Parathyroid adenoma (tissue), 2 donors: ENCODE data around the gene SLC7A10.

ENCODE experiments used
- H2AFZ ChIP-seq: fragments of 300-600 bp; sonication (generic); one replicate; pipeline ENCODE4 v1.7.0; 2017; ENCODE audit warnings: antibody characterized with exemption, mild to moderate bottlenecking
- H3K27ac ChIP-seq: fragments of 300-600 bp; sonication (generic); one replicate; pipeline ENCODE4 v1.7.0; 2017
- H3K27me3 ChIP-seq: fragments of 300-600 bp; sonication (generic); one replicate; pipeline ENCODE4 v1.7.0; 2017; ENCODE audit warnings: low read length; ENCODE audit not compliant: control insufficient read depth, insufficient read depth
- H3K36me3 ChIP-seq: fragments of 300-600 bp; sonication (generic); one replicate; pipeline ENCODE4 v1.7.0; 2017; ENCODE audit warnings: low read length; ENCODE audit not compliant: control insufficient read depth, insufficient read depth
- H3K4me1 ChIP-seq: fragments of 300-600 bp; sonication (generic); one replicate; pipeline ENCODE4 v1.7.0; 2017; ENCODE audit warnings: control low read depth
- H3K4me2 ChIP-seq: fragments of 300-600 bp; sonication (generic); one replicate; pipeline ENCODE4 v1.7.0; 2017; ENCODE audit warnings: low read length
- H3K4me3 ChIP-seq: fragments of 300-600 bp; sonication (generic); one replicate; pipeline ENCODE4 v1.7.0; 2017; ENCODE audit warnings: low read depth, low read length
- H3K79me2 ChIP-seq: fragments of 300-600 bp; sonication (generic); one replicate; pipeline ENCODE4 v1.7.0; 2017; ENCODE audit warnings: control low read depth
- H3K9ac ChIP-seq: fragments of 300-600 bp; sonication (generic); one replicate; pipeline ENCODE4 v1.7.0; 2017; ENCODE audit warnings: mild to moderate bottlenecking
- H3K9me3 ChIP-seq: fragments of 300-600 bp; sonication (generic); one replicate; pipeline ENCODE4 v1.7.0; 2017; ENCODE audit warnings: low read length; ENCODE audit not compliant: control insufficient read depth
- CTCF ChIP-seq: fragments of 300-600 bp; sonication (generic); IDR thresholded peaks from one replicate; pipeline ENCODE4 v1.7.0; 2017; ENCODE audit warnings: antibody characterized with exemption, mild to moderate bottlenecking
- donor health status: primary hyperparathyroidism.

SLC7A10 gene

DNA sequence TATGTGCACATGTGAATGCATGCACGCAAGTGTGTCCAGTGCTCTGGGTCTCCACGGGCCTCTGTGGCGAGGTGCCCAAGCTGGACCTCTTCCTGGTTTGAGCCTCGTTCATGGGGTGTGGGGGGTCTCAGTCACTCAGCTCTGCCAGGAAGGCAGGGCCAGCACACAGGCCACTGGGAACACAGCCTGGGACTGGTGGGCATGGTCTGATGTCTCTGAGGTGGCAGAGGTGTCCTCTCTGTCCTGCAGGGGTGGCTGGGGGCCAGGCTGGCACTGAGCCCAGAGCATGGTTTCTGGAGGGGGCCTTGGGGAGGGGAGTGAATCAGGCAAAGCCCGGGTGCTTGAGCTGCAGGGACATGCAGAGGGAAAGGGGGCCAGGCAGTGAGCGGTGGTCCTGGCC is 22.1 kb downstream of the SLC7A10 start:
- H3K9me3 ChIP-seq = no peaks in the 10 kb centered on the region
- no peaks in the 10 kb centered on the region for H3K4me1 ChIP-seq
- no peak overlapping the region for H3K4me3 ChIP-seq
- H3K27ac ChIP-seq = no peak overlapping the region
- TF ChIP-seq CTCF = no peak
- H3K27me3 ChIP-seq = no peaks in the 10 kb centered on the region
- no peak overlapping the region for H2AFZ ChIP-seq
- H3K4me2 ChIP-seq = no peak overlapping the region
- H3K36me3 ChIP-seq = no peaks in the 10 kb centered on the region
- H3K9ac ChIP-seq = no peak overlapping the region
- no peaks in the 10 kb centered on the region for H3K79me2 ChIP-seq

- no peak overlapping the region for H3K9ac ChIP-seq
- H3K79me2 ChIP-seq = no peaks in the 10 kb centered on the region
- H3K9me3 ChIP-seq = no peaks in the 10 kb centered on the region
- no peak overlapping the region for H3K27ac ChIP-seq
- no peaks in the 10 kb centered on the region for H3K4me1 ChIP-seq
- H3K36me3 ChIP-seq = no peaks in the 10 kb centered on the region
- no peak for TF ChIP-seq CTCF
- no peak overlapping the region for H3K4me2 ChIP-seq
- no peak overlapping the region for H2AFZ ChIP-seq
- no peak overlapping the region for H3K4me3 ChIP-seq
- H3K27me3 ChIP-seq = no peaks in the 10 kb centered on the region
Measured at GRCh38 chr19:33202546-33203507, 22.8 kb downstream of the SLC7A10 start.

DNA sequence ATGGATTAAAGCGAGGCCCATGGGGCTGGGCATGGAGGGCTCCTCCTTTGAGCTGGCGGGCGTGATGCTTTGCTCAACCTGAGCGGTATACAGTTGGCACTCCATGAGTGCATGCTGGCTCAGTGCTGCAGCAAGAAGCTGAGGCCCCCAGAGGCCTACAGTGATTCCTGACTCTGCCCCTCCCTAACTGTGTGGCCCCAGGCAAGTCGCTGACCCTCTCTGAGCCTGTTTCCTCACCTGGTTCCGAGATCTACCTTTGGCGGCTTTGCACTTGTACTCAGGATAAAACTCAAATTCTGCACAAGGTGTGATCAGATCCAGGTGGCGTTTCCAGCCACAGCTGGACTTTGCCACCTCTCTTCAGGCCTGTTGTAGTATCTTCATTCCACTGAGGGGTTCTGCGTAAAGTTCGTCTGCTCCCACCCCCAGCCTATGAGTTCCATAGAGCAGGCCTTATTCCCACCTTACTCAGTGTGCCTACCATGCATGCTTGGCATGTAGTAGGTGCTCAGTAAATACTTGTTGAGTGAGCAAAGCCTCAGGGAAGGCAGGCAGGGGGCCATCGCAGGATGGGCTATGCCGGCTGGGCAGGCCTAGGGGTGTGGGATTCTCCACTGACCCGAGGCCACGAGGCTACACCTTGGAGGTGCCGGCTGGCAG is 23.6 kb downstream of the SLC7A10 start:
- TF ChIP-seq CTCF = no peak
- H3K4me1 ChIP-seq = no peaks in the 10 kb centered on the region

DNA sequence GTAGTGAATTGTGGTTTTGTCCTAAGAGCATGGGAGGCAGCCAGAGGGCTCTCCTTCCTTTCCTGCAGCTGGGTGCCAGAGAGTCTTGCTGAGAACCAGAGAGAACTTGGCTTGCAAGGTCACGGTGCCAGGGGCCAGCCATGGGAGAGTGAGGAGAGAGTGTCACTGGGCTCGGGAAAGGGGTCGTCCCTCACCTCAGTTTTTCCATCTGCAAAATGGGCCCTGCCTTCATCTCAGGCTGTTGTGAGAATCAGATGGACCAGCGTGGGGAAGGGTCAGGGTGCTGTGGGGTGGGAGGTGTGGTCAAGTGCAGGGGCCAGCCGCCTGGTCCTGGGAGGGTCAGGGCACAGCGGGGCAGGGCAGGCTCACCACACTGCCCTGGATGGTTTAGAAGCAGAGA is 24.2 kb downstream of the SLC7A10 start:
- H3K36me3 ChIP-seq = peaks cover 2% of the 10 kb centered on the region
- H3K9ac ChIP-seq = no peak overlapping the region
- H3K79me2 ChIP-seq = peaks cover 4% of the 10 kb centered on the region
- H3K27me3 ChIP-seq = no peaks in the 10 kb centered on the region
- no peak overlapping the region for H3K27ac ChIP-seq
- H3K4me3 ChIP-seq = no peak overlapping the region
- no peaks in the 10 kb centered on the region for H3K9me3 ChIP-seq
- no peak overlapping the region for H2AFZ ChIP-seq
- H3K4me1 ChIP-seq = no peaks in the 10 kb centered on the region
- TF ChIP-seq CTCF = no peak
- no peak overlapping the region for H3K4me2 ChIP-seq

More for the DNA sequence above, 23.6 kb downstream of the SLC7A10 start:
- Histone ChIP-seq H3K9me3 (no peaks in the 10 kb centered on the region), H3K4me2 (no peak overlapping the region), H3K79me2 (peaks cover under 1% of the 10 kb centered on the region), H3K36me3 (no peaks in the 10 kb centered on the region), H3K27ac (no peak overlapping the region), H3K9ac (no peak overlapping the region), H2AFZ (no peak overlapping the region), H3K4me3 (no peak overlapping the region), H3K27me3 (no peaks in the 10 kb centered on the region)
